Measurements from ENCODE around the gene KCNV2.

The KCNV2 gene

DNA sequence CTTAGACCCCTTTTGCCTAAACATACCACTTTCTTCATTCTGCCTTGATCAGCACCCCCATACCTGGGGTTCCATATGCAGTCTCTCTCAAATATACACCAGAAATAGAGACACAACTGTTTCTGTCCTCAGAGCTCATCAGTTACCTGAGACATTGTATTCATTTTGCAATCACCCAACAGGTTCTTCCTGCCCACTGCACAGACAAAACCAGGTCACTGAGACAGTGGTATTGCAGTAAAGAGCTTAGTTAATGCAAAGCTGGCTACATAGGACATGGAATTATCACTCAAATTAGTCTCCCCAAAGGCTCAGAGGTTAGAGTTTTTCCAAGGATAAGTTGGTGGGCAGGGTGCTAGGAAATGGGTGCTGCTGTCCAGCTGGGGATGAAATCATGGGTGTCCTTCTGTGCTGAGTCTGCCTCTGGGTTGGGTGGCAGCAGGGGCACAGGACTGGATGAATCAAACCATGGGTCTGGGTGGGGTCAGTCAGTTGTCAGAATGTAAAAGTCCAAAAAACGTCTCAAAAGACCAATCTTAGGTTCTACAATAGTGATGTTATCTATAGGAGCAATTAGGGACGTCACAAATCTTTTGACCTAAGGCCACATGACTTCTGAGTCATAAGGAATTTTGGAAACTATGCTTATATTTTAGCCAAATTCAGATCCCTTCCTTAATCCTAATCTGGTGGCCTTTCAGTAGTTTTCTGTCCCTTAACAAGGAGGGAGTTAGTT lies 41.0 kb downstream of the KCNV2 start:
- no peak for DNase-seq (ENCODE audit: low read depth, low spot score)

DNA sequence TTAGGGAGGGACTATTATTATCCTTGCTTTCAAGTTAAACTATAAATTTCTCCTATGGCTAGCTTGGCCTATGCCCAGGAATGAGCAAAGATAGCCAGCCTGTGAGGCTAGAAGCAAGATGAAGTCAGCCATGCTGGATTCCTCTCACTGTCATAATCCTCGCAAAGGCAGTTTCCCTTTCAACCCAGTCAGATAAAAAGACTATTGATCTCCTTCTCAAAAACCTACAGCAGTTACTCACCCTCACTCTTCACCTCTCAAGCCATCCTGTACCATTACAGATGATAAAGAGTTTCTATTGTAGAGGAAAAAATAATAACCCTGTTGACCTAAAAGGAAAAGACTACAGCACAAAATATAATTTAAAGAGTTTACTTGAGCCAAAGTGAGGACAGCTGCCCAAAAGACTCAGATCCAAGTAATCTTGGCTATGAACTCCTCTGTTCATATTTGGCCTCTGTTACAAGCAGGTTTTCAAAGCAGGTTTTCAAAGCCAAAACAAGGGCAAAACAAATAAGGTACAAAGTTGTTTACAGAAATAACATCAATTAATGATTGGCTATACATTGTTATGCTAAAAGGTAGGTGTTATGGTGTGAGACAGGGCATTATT lies 41.7 kb downstream of the KCNV2 start:
- no peak for DNase-seq (ENCODE audit: low read depth, low spot score)

DNA sequence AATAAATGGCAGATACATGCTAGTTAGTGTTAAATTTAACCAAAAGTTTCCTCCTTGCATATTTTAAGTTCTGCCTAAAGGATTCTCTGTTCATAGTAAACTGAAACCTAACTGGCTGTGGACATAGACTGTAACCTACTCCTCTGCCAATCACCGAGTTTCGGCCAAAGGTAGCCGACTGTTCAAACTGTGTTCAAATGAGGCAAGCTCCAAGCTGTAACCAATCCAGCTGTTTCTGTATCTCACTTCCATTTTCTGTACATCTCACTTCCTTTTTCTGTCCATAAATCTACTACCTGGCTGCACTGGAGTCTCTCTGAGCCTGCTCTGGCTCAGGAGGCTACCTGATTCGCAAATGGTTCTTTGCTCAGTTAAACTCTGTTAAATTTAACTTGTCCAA lies 44.1 kb downstream of the KCNV2 start:
- no peak for DNase-seq (ENCODE audit: low read depth, low spot score)

DNA sequence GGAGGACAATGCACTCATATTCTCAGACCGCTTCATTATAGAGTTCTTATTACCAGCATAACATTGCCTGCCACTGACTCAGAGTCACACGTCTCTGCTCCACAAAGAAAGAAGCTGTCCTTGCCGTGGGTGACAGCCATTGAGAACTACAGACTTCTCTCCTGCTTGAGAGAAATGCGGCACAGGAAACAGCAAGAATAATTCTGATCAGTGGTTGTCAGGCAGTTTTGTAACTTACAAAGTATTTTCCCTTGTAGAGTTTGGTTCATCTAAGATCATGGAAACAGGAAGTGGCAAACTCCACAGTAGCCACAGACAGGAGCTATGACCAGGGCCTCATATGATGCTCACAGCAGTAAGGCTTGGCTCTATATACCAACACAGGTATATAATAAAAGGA lies 47.0 kb downstream of the KCNV2 start:
- no peak for DNase-seq (ENCODE audit: low read depth, low spot score)

DNA sequence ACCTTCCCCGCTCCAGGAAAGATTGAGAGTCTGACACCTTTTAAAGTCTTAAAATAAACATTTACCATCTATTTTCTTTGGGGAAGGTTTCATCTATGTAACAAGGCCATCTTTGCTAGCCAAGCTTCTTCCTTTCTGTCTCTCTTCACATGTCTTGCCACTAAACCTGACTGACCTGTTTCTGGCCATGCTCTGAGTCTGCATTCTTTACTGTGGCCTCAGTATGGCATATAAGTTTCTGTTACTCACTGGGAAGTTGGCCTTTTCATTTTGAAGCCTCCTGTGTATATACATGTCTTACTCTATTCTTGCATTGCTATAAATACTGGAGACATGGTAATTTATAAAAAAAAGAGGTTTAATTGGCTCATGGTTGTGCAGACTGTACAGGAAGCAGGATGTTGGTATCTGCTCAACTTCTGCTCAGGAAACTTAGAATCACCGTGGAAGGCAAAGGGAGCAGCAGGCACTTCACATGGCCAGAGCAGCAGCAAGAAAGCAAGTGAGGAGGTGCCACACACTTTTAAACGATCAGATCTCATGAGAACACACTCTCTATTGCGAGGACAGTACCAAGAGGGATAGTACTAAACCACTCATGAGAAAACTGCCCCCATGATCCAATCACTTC lies 48.1 kb downstream of the KCNV2 start:
- DNase-seq (ENCODE audit: low read depth, low spot score) = peak; percentile 15

DNA sequence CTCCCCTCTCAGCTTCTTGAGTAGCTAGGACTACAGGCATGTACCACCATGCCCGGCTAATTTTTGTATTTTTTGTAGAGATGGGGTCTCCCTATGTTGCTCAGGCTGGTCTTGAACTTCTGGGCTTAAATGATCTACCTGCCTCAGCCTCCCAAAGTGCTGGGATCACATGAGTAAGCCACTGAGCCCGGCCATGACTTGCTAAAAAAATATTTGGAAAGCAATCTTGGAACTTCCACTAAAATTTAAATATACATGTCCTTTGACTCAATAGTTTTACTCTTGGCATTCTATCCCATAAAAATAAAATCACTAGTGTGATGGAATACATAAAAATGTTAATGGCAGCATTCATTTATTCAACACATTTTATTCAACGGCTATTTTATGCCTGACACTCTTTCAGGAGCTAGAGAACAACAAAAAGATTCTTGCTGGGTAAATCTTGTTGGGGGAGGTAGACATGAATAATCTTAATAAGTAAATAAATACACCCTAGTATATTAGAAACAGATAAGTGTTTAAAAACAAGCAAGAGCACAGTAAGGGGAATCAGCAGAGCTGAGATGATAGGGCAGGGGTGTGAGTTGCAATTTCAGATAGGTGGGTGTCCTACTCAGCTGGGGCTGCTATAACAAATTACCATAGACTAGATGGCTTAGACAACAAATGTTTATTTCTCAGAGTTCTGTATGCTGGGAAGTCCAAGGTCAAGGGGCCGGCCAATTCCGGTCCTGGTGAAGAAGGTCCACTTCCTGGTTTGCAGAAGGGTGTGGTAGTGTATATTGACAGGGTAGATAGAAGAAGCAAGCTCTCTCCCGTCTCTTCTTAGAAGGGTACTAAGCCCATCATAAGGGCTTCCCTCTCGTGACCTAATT lies 50.7 kb downstream of the KCNV2 start:
- DNase-seq (ENCODE audit: low read depth, low spot score) = no peak

DNA sequence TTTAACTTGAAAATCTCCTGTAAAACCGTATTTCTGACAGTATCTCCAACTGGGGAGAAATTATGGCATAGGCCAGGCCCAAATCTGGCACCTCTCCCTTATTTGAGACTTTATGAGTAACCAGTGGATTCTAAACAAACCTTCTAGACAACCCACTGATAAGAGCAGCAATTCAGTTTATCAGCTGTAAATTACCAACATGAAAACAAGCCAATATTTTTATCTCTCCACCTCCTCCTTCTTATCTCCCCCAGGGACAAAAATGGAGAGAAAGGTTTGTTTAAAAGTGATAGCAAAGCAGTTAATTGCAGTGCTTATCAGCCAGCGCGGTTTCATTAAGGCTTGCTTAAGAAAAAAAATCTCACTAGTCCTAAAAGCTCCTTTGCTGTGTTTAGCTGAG lies 53.8 kb downstream of the KCNV2 start:
- DNase-seq (ENCODE audit: low read depth, low spot score) = no peak

DNA sequence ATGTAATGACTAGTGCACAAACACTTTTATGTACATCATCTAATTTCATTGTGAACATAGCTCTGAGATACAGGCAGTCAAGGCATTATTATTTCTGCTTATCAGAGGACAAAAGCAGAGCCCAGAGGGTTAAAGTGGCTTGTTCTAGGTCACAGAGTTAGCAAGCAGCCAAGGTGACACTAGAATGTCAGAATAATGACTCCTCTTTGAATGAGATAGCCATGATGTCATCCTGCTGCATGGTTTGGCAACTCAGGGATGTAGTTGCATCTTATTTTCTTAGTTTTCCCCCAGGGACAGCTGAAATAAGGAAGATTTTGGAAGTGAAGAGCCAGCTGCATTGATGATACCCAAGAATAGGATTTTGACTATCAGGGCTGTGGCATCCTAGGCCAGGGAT lies 54.4 kb downstream of the KCNV2 start:
- no peak for DNase-seq (ENCODE audit: low read depth, low spot score)

DNA sequence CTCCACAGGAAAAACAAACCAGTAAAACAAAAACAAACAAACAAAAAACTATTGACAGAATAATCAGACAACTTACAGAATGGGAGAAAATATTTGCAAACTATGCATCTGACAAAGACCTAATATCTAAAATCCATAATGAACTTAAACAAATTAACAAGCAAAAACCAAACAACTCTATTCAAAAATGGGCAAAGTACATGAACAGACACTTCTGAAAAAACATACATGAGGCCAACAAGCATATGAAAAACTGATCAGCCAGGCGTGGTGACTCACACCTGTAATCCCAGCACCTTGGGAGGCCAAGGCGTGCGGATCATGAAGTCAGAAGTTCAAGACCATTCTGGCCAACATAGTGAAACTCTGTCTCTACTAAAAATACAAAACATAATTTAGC lies 60.1 kb downstream of the KCNV2 start:
- no peak for DNase-seq (ENCODE audit: low read depth, low spot score)

DNA sequence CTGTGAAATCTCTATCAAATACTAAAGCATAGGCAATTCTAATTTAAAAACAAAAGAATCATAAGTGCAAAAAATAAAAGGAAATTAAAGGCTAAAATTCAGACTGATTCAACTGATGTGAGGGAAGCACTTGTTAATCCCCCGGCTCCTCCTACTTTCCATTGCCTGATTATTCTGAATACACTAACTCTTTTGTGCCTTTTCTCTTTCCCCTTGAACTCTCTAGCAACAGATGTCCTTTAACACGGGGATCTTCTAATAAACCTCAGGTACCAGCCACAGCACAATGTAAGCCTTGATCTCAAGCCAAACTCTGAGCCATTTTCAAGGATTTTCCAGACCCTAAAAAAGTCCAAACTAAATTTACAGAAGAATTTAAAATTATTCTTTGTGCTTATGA lies 61.5 kb downstream of the KCNV2 start:
- no peak for DNase-seq (ENCODE audit: low read depth, low spot score)

Data from iPS DF 19.7 (cell line).